ENCODE data around the gene LRSAM1.
"Not testable (repeated sequence)": the region's sequence is repeated elsewhere in the genome, so short reads cannot be mapped to it uniquely, and the experiment has no call there.

The LRSAM1 gene

GRCh38 chr9:127463382-127463781, 12.1 kb downstream of the LRSAM1 start:
- DNase-seq = no peak

- DNase-seq = no peak
Measured at GRCh38 chr9:127463911-127464310, 12.6 kb downstream of the LRSAM1 start.

DNA sequence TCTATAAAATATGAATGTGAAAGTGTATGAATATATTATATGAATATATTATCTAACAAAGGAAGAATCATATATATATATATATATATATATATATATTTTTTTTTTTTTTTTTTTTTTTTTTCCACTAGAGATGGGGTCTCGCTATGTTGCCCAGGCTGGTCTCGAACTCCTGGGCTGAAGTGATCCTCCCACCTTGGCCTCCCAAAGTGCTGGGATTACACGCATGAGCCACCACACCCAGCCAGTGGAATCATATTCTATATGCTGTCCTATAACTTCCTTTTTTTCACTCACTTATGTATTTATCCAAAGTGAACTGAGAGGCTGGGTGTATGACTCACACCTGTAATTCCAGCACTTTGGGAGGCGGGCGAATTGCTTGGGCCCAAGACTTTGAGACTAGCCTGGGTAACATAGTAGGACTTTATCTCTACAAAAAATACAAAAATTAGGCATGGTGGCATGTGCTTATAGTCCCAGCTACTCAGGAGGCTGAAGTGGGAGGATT, 15.2 kb downstream of the LRSAM1 start:
- DNase-seq = not testable (repeated sequence)

DNA sequence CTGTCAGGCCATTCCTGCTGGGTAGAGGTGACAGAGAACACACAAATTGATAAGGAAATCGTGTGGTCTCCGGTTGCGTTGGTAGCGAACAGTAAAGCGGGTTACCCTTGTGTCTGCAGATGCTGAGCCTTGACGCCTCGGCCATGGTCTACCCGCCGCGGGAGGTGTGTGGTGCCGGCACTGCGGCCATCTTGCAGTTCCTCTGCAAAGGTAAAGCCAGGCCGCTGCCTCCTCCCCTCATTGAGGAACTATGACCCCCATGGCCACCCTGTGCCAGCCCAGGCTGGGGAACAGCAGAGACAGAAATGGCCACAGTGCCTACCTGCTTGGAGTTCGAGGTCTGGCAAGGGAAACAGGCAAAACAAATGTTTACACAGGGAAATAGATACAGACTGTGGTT, 16.3 kb downstream of the LRSAM1 start:
- DNase-seq = no peak

- no peak for DNase-seq
Measured at GRCh38 chr9:127470662-127471061, 19.4 kb downstream of the LRSAM1 start.

GRCh38 chr9:127473501-127473900, 22.2 kb downstream of the LRSAM1 start:
- DNase-seq = no peak

- DNase-seq = no peak
Measured at GRCh38 chr9:127473932-127474331, 22.6 kb downstream of the LRSAM1 start.

- no peak for DNase-seq
Measured at GRCh38 chr9:127474592-127474991, 23.3 kb downstream of the LRSAM1 start.

DNA sequence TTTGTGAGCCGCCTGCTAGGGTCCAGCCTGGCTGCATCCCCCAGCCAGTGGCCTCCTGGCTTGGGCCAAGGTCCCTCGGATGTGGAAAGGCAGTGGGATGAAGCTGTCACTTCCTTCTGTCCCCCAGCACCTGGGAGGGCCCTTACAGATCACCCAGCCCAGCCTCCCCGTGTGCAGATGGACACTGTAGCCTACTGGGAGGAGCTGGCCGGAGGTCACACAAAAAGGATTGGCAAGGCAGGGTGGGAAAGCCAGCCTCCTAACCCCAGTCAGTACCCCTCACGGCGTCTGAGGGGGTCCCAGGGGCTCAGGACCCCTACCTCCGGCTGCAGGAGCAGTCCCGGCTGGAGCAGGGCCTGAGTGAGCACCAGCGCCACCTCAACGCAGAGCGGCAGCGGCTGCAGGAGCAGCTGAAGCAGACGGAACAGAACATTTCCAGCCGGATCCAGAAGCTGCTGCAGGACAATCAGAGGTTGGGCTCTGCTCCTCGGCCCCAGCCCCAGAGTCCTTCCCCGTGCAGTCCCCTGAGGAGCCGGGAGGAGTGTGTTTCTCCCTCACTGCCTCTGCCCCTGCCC, 28.3 kb downstream of the LRSAM1 start:
- no peak for DNase-seq

GRCh38 chr9:127482662-127483061, 31.4 kb downstream of the LRSAM1 start:
- no peak for DNase-seq

DNA sequence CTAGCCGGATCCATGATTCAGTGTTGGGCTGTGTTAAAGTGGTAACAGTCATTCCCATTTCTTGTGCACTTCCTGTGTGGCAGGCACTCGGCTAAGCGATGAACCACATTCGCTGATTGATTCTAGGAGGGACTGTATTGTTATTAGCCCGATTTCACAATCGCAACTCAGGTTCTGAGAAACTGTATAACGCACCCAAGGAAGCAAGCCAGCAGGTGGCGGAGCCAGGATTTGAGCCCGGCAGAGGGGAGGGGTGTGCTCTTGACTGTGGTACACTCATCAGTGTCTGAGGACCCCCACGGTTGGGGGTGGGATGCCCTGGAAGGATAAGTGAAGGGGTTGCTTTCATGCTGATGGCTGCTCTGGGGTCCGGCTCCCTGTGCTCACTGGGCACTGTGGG, 34.7 kb downstream of the LRSAM1 start:
- DNase-seq = no peak

DNA sequence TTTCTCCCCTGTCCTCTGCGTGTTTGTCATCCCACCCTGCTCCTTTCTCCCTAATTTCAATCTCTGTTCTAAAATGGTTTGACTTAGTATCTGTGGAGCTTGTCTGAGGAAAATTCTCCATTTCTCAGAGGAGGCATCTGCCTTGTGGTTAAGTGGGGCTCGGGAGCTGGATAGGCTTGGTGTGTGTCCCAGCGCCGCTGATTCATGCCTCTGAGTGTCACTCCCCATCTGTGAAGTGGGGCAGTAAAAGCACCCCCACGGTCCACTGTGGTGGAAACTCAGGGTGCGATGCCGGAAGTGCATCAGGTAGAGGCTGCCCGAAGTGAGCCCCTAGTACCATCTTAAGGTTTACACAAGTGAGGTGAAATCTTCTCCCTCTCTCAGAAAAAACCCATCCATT, 37.6 kb downstream of the LRSAM1 start:
- no peak for DNase-seq

DNA sequence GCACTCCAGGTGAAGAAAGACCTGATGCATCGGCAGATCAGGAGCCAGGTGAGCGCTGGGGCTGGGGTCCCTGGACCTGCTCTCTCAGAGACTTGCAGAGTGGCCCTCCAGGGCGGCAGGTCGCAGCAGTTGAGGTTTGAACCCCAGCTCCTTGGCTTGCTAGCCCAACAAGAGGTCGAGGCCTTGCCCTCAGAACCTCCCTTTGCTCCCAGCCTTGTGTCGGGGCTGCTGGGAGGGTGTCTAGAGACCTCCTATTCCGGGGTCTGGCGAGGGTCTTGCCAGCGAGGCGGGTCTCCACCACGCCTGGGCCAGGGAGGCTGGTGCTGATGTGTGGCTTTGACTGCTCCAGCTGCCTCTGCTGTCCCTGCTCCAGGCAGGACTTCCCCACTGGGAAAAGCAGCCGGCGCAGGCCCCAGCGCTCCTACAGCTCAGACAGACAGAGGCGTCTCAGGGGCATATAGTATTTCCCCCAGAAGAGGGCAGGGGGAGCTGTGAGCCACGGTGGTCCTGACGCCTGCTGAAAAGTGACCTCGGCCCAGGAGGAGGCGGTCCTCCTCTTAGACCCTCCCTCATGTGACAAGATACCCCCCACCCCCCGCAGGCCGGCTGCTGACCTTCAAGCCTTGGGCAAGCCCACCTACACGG, 38.3 kb downstream of the LRSAM1 start:
- DNase-seq = no peak

- DNase-seq = no peak
Measured at GRCh38 chr9:127490535-127491230, 39.4 kb downstream of the LRSAM1 start.

GRCh38 chr9:127491516-127491915, 40.2 kb downstream of the LRSAM1 start:
- DNase-seq = no peak

DNA sequence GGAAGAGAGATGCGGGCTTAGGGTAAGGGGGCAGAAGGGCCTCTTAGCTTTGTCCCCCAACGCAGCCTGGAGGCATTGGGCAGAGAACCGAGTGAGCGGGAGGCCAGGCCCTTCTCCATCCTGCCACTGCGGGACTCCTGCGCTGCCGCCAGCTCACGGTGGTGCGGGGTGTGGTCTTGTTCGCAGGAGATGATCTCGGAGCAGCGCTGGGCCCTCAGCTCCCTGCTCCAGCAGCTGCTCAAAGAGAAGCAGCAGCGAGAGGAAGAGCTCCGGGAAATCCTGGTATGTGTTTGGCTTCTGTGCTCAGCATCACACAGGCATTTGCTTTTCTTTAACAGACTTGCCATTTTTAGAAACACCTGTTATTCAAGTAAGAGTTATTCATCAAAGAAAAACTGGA, 41.3 kb downstream of the LRSAM1 start:
- no peak for DNase-seq

GRCh38 chr9:127493592-127494303, 42.4 kb downstream of the LRSAM1 start:
- no peak for DNase-seq

GRCh38 chr9:127494304-127494702, 43.0 kb downstream of the LRSAM1 start:
- no peak for DNase-seq

DNA sequence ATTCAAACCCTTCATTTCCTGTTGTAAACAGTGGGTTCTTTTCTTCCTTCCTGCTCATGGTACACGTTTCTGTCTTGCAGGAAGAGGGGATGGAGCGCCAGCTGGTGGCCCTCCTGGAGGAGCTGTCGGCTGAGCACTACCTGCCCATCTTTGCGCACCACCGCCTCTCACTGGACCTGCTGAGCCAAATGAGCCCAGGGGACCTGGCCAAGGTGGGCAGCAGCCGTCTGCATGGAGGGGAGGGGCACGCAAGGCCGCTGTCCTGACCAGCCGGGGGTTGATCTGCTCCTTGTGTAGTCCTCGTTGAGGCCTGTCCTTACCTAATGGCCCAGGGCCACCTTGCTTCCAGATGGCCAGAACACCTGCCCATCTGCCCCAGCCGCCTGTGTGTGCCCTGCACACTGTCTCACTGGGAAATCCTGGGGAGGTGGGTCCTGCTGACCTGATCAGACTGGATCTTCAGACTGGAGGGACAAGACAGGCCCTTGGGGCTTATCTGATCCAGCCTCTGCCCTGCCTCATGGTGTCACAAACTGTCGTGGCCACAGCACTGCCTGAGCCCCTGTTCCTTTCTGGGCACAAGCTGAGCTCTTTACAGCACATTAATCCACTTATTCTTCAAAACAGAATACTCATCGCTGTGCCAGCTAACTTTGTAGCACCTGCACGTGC, 44.7 kb downstream of the LRSAM1 start:
- no peak for DNase-seq

DNA sequence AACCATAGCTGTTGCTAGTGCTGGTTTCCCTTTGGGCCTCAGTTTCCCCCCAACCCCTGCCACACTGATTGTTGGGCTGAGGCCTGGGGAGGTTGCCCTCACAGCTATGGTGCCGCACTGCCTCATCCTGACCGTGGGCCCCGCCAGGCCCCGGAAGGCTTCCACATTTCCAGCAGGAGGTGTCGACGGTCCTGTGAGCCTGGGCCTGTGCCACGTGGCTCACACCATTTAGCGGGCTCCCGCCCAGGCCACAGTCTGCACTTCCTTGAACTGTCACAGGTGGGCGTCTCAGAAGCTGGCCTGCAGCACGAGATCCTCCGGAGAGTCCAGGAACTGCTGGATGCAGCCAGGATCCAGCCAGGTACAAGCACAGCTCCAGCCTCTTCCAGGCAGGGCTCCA, 45.7 kb downstream of the LRSAM1 start:
- no peak for DNase-seq

DNA sequence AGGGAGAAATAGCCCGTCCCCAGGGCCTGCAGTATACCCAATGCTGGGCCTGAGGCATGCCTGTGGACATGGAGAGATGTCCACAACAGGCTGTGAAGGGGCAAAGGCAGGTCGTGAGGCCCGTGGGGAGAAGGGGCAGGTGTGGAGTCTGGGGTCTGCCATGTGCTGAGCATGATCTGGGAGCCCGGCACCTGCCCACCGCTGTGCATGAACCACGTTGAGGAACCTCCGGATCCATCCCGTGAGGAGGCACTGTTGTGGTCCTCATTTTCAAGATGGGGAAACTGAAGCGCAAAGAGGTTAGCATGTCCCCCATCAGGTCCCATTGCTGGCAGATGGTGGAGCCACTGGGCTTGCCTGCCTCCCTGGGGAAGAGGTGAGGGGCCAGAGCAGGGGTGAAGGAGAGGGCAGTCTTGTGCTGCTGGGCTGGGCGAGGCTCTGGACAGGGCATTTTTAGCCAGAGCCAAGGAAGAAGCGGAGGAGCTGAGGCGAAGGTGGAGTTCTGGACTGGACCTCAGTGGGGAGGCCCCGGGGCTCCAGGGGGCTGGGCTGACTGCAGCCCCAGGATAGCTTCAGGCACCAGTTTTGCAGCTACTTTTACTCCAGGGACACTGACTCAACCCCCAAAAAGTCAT, 46.5 kb downstream of the LRSAM1 start:
- no peak for DNase-seq

- no peak for DNase-seq
Measured at GRCh38 chr9:127498298-127498697, 47.0 kb downstream of the LRSAM1 start.

- DNase-seq = no peak
Measured at GRCh38 chr9:127500399-127500798, 49.1 kb downstream of the LRSAM1 start.

All from activated effector memory CD4-positive, alpha-beta T cell treated with Interleukin-2 at 50 U/mL for 16 hours (primary cell).